Prostate gland (tissue), 2 donors: ENCODE measurements around the gene IMPG1. TPM values are rescaled to one million over a fixed set of nuclear protein-coding genes. Genes with fewer than 3 reads are reported as not detected.
A peak's percentile ranks its signal among the peaks of the same experiment; 100 is the strongest.

Experiments used
- DNase-seq: peaks from one replicate; pipeline ENCODE4 v3.0.0-alpha.2; 2019; ENCODE audit warnings: low spot score
- H3K27ac ChIP-seq, 2 donors: fragments of 200-600 bp; sonication (generic); 2 replicates each; pipeline ENCODE4 v1.5.1; 2017 to 2019
- H3K27me3 ChIP-seq: fragments of 200-600 bp; sonication (generic); replicated peaks from 2 replicates; pipeline ENCODE4 v1.5.1; 2019; ENCODE audit not compliant: insufficient read depth
- H3K36me3 ChIP-seq, 2 donors: fragments of 200-600 bp; sonication (generic); 1 replicate in 1 of 2; 2 replicates in 1 of 2; pipeline versions ENCODE4 v1.5.1 to v1.8.1; 2017 to 2019
- H3K4me1 ChIP-seq: fragments of 200-600 bp; sonication (generic); replicated peaks from 2 replicates; pipeline ENCODE4 v1.5.1; 2019
- H3K4me3 ChIP-seq, 2 donors: fragments of 200-600 bp; sonication (generic); 2 replicates each; pipeline ENCODE4 v1.5.1; 2017 to 2019
- H3K9me3 ChIP-seq: fragments of 200-600 bp; sonication (generic); 2 replicates; pipeline ENCODE4 v1.5.1; 2017
- CTCF ChIP-seq, 4 experiments: fragments of 200-600 bp in 2 of 4; fragments of 450-650 bp in 2 of 4; sonication (generic) in 2 of 4; IDR thresholded peaks; 1 replicate in 3 of 4; 2 replicates in 1 of 4; pipeline ENCODE4 v1.5.1; 2016 to 2019; ENCODE audit warnings: antibody characterized with exemption in 4 of 4, mild to moderate bottlenecking in 2 of 4, moderate library complexity in 2 of 4
- POLR2A ChIP-seq: fragments of 450-650 bp; IDR thresholded peaks from one replicate; pipeline ENCODE4 v1.6.1; 2016; ENCODE audit warnings: antibody characterized with exemption, mild to moderate bottlenecking
- POLR2AphosphoS5 ChIP-seq: sonication (generic); formaldehyde crosslinking; IDR thresholded peaks from one replicate; pipeline ENCODE4 v1.6.1; 2017; ENCODE audit warnings: antibody characterized with exemption
- WGBS: methylation state at CpG from one replicate; pipeline ENCODE4 v1.1.5; 2018; 5-methylcytosine and 5-hydroxymethylcytosine counted together
- intact Hi-C: fragments of 100-400 bp; cut with DNase I; formaldehyde crosslinking; loops from one replicate; pipeline ENCODE4 v1.14.2; 2022
- total RNA-seq, 2 donors: library from RNA; depleted of rRNA; stranded (reverse); fragments of >200 nt; gene quantifications; one replicate each; pipeline ENCODE4 v1.1.0, GENCODE V29; 2016

The IMPG1 gene
- total RNA-seq, 2 donors from 2014 or later: not detected

- intact Hi-C loops: no loop called here
- no peak for DNase-seq
- H3K4me3 ChIP-seq: no peak overlapping the region
- H3K27ac ChIP-seq: no peak overlapping the region
- H3K9me3 ChIP-seq: no peaks in the 10 kb centered on the region
- H3K27me3 ChIP-seq: no peaks in the 10 kb centered on the region
- 97% methylated on average over 3 of the region's 3 CpGs for WGBS
- no peak for TF ChIP-seq POLR2AphosphoS5
- no peak for TF ChIP-seq POLR2A
- H3K4me1 ChIP-seq: no peaks in the 10 kb centered on the region
- H3K36me3 ChIP-seq: no peaks in the 10 kb centered on the region
Observed at GRCh38 chr6:75896526-75896925, 175.9 kb downstream of the IMPG1 start.

GRCh38 chr6:75893776-75894152 is 178.7 kb downstream of the IMPG1 start:
- Histone ChIP-seq H3K4me1 (no peaks in the 10 kb centered on the region), H3K27me3 (no peaks in the 10 kb centered on the region), H3K9me3 (no peaks in the 10 kb centered on the region), H3K36me3 (no peaks in the 10 kb centered on the region), H3K4me3 (no peak overlapping the region), H3K27ac (no peak overlapping the region)
- intact Hi-C loops: loop anchor here (5.0 kb wide), 1 partner anchor 1564 kb away; no protein-coding TSS in a partner anchor
- TF ChIP-seq POLR2A: no peak
- TF ChIP-seq CTCF (IDR thresholded peaks at IDR 0.05): no peak
- no peak for TF ChIP-seq POLR2AphosphoS5
- WGBS: 76% methylated on average over 2 of the region's 2 CpGs
- no peak for DNase-seq

GRCh38 chr6:75893058-75893775 is 179.2 kb downstream of the IMPG1 start:
- no peaks in the 10 kb centered on the region for H3K36me3 ChIP-seq
- WGBS: 20% methylated on average over 5 of the region's 5 CpGs
- intact Hi-C loops: loop anchor here (5.0 kb wide), 1 partner anchor 1564 kb away; no protein-coding TSS in a partner anchor
- no peaks in the 10 kb centered on the region for H3K9me3 ChIP-seq
- H3K4me1 ChIP-seq: no peaks in the 10 kb centered on the region
- no peak for TF ChIP-seq POLR2A
- peak in 3 of 4 experiments; percentile 65 to 71 (median 67) for TF ChIP-seq CTCF (IDR thresholded peaks at IDR 0.05)
- H3K27me3 ChIP-seq: no peaks in the 10 kb centered on the region
- no peak for DNase-seq
- no peak overlapping the region for H3K27ac ChIP-seq
- no peak overlapping the region for H3K4me3 ChIP-seq

GRCh38 chr6:75892384-75892783 is 180.1 kb downstream of the IMPG1 start:
- intact Hi-C loops: loop anchor here (5.0 kb wide), 1 partner anchor 1565 kb away; no protein-coding TSS in a partner anchor
- Histone ChIP-seq H3K4me1 (no peaks in the 10 kb centered on the region), H3K9me3 (no peaks in the 10 kb centered on the region), H3K27ac (no peak overlapping the region), H3K4me3 (no peak overlapping the region), H3K36me3 (no peaks in the 10 kb centered on the region), H3K27me3 (no peaks in the 10 kb centered on the region)
- 90% methylated on average over 8 of the region's 8 CpGs for WGBS
- no peak for DNase-seq
- TF ChIP-seq POLR2A (no peak), POLR2AphosphoS5 (no peak), CTCF (IDR thresholded peaks at IDR 0.05) (no peak)

GRCh38 chr6:75884822-75885221 is 187.6 kb downstream of the IMPG1 start:
- Histone ChIP-seq H3K27ac (no peak overlapping the region), H3K4me1 (no peaks in the 10 kb centered on the region), H3K4me3 (no peak overlapping the region), H3K36me3 (no peaks in the 10 kb centered on the region), H3K27me3 (no peaks in the 10 kb centered on the region), H3K9me3 (no peaks in the 10 kb centered on the region)
- intact Hi-C loops: no loop called here
- 89% methylated on average over 2 of the region's 2 CpGs for WGBS
- DNase-seq: no peak
- no peak for TF ChIP-seq POLR2AphosphoS5
- no peak for TF ChIP-seq CTCF (IDR thresholded peaks at IDR 0.05)
- no peak for TF ChIP-seq POLR2A
